IMR-90 (cell line): ENCODE data around the gene RAD51B. TPM values are rescaled to one million over a fixed set of nuclear protein-coding genes. Genes with fewer than 3 reads are reported as not detected.

Experiments
- ATAC-seq: fragments of 200-7000 bp; cut with Tn5 transposase; 2 replicates; pipeline ENCODE4 v1.9.1; 2020; ENCODE audit warnings: low read depth, mild to moderate bottlenecking, moderate library complexity
- BruUV-seq: library from RNA; stranded (reverse); fragments of 400-500 nt; replicated peaks from 2 replicates; lab custom pipeline; 2021; lab: Mats Ljungman, UMichigan
- CTCF ChIA-PET: fragments of 300-600 bp; formaldehyde crosslinking; extraction: SDS; loops from one replicate; lab custom pipeline; 2021; ENCODE audit warnings: antibody characterized with exemption; lab: Yijun Ruan, JAX
- POLR2A ChIA-PET: fragments of 300-600 bp; sonication (Branson Sonifier 250); formaldehyde crosslinking; loops from one replicate; lab custom pipeline; 2022; ENCODE audit warnings: antibody characterized with exemption; ENCODE audit not compliant: unreplicated experiment; lab: Charles Lee
- DNase-seq: peaks from one replicate; pipeline ENCODE4 v3.0.0; 2013
- H2AFZ ChIP-seq: replicated peaks from 2 replicates; pipeline ENCODE3; 2013; ENCODE audit warnings: low read length, mild to moderate bottlenecking; ENCODE audit not compliant: poor library complexity
- H2AK5ac ChIP-seq: 2 replicates; pipeline ENCODE4 v1.6.1; 2013; ENCODE audit warnings: low read depth, low read length, inconsistent platforms
- H2AK9ac ChIP-seq: replicated peaks from 2 replicates; pipeline ENCODE3; 2013; ENCODE audit warnings: mild to moderate bottlenecking, low read depth, low read length, moderate library complexity; ENCODE audit not compliant: poor library complexity
- H2BK120ac ChIP-seq: 2 replicates; pipeline ENCODE4 v1.6.1; 2013; ENCODE audit warnings: low read depth, low read length, inconsistent platforms
- H2BK15ac ChIP-seq: 3 replicates; pipeline ENCODE4 v1.6.1; 2013; ENCODE audit warnings: low read depth, low read length, inconsistent platforms
- H2BK20ac ChIP-seq: 2 replicates; pipeline ENCODE4 v1.6.1; 2013; ENCODE audit warnings: low read depth, mild to moderate bottlenecking, inconsistent platforms, low read length, moderate library complexity
- H2BK5ac ChIP-seq: 2 replicates; pipeline ENCODE4 v1.6.1; 2013; ENCODE audit warnings: mild to moderate bottlenecking, low read depth, low read length, inconsistent platforms; ENCODE audit not compliant: poor library complexity, severe bottlenecking
- H3K14ac ChIP-seq: replicated peaks from 2 replicates; pipeline ENCODE4 v1.6.1; 2013; ENCODE audit warnings: low read depth, low read length, inconsistent platforms
- H3K18ac ChIP-seq: 2 replicates; pipeline ENCODE4 v1.6.1; 2013; ENCODE audit warnings: low read depth, low read length, control low read depth
- H3K23ac ChIP-seq: 2 replicates; pipeline ENCODE4 v1.6.1; 2013; ENCODE audit warnings: low read depth, low read length, inconsistent platforms
- H3K27ac ChIP-seq: 2 replicates; pipeline ENCODE4 v1.5.1; 2013; ENCODE audit warnings: mild to moderate bottlenecking, control low read depth, low read length; ENCODE audit not compliant: insufficient read depth
- H3K27me3 ChIP-seq: 2 replicates; pipeline ENCODE4 v1.6.1; 2013; ENCODE audit warnings: low read length; ENCODE audit not compliant: control insufficient read depth, insufficient read depth
- H3K36me3 ChIP-seq: 2 replicates; pipeline ENCODE4 v1.6.1; 2013; ENCODE audit warnings: low read length, mixed read lengths; ENCODE audit not compliant: control insufficient read depth, insufficient read depth
- H3K4ac ChIP-seq: 2 replicates; pipeline ENCODE4 v1.6.1; 2013; ENCODE audit warnings: low read depth, low read length, inconsistent platforms
- H3K4me1 ChIP-seq: 2 replicates; pipeline ENCODE4 v1.6.1; 2013; ENCODE audit warnings: low read length, mixed read lengths; ENCODE audit not compliant: control insufficient read depth, insufficient read depth
- H3K4me2 ChIP-seq: 2 replicates; pipeline ENCODE4 v1.6.1; 2013; ENCODE audit warnings: low read depth, mild to moderate bottlenecking, control low read depth, low read length, moderate library complexity
- H3K4me3 ChIP-seq: 2 replicates; pipeline ENCODE4 v1.5.1; 2013; ENCODE audit warnings: low read depth, mild to moderate bottlenecking, control low read depth, low read length, moderate library complexity; ENCODE audit not compliant: insufficient read depth
- H3K56ac ChIP-seq: 2 replicates; pipeline ENCODE4 v1.6.1; 2013; ENCODE audit warnings: low read length, inconsistent platforms; ENCODE audit not compliant: insufficient read depth; ENCODE audit errors: extremely low read depth
- H3K79me1 ChIP-seq, 2 experiments: 2 replicates each; pipeline ENCODE4 v1.6.1; 2013; ENCODE audit warnings: low read length in 2 of 2, inconsistent platforms in 1 of 2, low read depth in 1 of 2
- H3K9ac ChIP-seq: 2 replicates; pipeline ENCODE4 v1.6.1; 2013; ENCODE audit warnings: low read depth, low read length, control low read depth
- H3K9me1 ChIP-seq: 2 replicates; pipeline ENCODE4 v1.6.1; 2013; ENCODE audit warnings: low read length, inconsistent platforms; ENCODE audit not compliant: insufficient read depth
- H3K9me3 ChIP-seq: 2 replicates; pipeline ENCODE4 v1.6.1; 2013; ENCODE audit warnings: low read length; ENCODE audit not compliant: control insufficient read depth, insufficient read depth
- H4K20me1 ChIP-seq: 2 replicates; pipeline ENCODE4 v1.6.1; 2013; ENCODE audit warnings: low read length, inconsistent platforms; ENCODE audit not compliant: insufficient read depth
- H4K5ac ChIP-seq: 2 replicates; pipeline ENCODE4 v1.6.1; 2013; ENCODE audit warnings: mild to moderate bottlenecking, low read depth, low read length, control low read depth
- H4K8ac ChIP-seq, 2 experiments: 2 replicates each; pipeline ENCODE4 v1.6.1; 2013; ENCODE audit warnings: low read depth in 2 of 2, low read length in 2 of 2, control low read depth in 1 of 2, inconsistent platforms in 1 of 2
- H4K91ac ChIP-seq: 2 replicates; pipeline ENCODE4 v1.6.1; 2013; ENCODE audit warnings: low read depth, low read length, inconsistent platforms; ENCODE audit not compliant: insufficient read depth
- BHLHE40 ChIP-seq: fragments of 150-350 bp; IDR thresholded peaks from 2 replicates; pipeline ENCODE4 v1.6.1; 2016; ENCODE audit warnings: mild to moderate bottlenecking, low read depth, low read length
- CEBPB ChIP-seq: IDR thresholded peaks from 2 replicates; pipeline ENCODE4 v1.6.1; 2012; ENCODE audit warnings: low read depth, low read length, improper control_type of control experiment
- CHD1 ChIP-seq: IDR thresholded peaks from 2 replicates; pipeline ENCODE4 v1.6.1; 2012; ENCODE audit warnings: low read depth, low read length, improper control_type of control experiment
- ELK1 ChIP-seq: fragments of 150-350 bp; IDR thresholded peaks from 2 replicates; pipeline ENCODE4 v1.6.1; 2016; ENCODE audit warnings: low read depth, mild to moderate bottlenecking, low read length, moderate library complexity, borderline replicate concordance
- FOS ChIP-seq: fragments of 150-350 bp; IDR thresholded peaks from 2 replicates; pipeline ENCODE4 v1.6.1; 2016; ENCODE audit warnings: low read depth, low read length
- MAFK ChIP-seq: IDR thresholded peaks from 2 replicates; pipeline ENCODE4 v1.6.1; 2012; ENCODE audit warnings: low read depth, low read length, improper control_type of control experiment
- MAZ ChIP-seq: IDR thresholded peaks from 2 replicates; pipeline ENCODE4 v1.6.1; 2012; ENCODE audit warnings: low read depth, mild to moderate bottlenecking, low read length, improper control_type of control experiment, moderate library complexity, borderline replicate concordance
- NFE2L2 ChIP-seq: fragments of 150-350 bp; IDR thresholded peaks from 2 replicates; pipeline ENCODE4 v1.6.1; 2016; ENCODE audit warnings: low read depth, mild to moderate bottlenecking, low read length
- POLR2A ChIP-seq: IDR thresholded peaks from 2 replicates; pipeline ENCODE4 v1.6.1; 2012; ENCODE audit warnings: mild to moderate bottlenecking, low read depth, low read length
- RAD21 ChIP-seq: IDR thresholded peaks from 2 replicates; pipeline ENCODE4 v1.6.1; 2012; ENCODE audit warnings: low read length, improper control_type of control experiment
- RFX5 ChIP-seq: IDR thresholded peaks from 2 replicates; pipeline ENCODE4 v1.8.0; 2012; ENCODE audit warnings: low read depth, mild to moderate bottlenecking, low read length, moderate library complexity
- SMC3 ChIP-seq: fragments of 150-350 bp; IDR thresholded peaks from 2 replicates; pipeline ENCODE4 v1.6.1; 2016; ENCODE audit warnings: low read depth, mild to moderate bottlenecking, antibody characterized with exemption, low read length, moderate library complexity
- WGBS, 2 experiments: methylation state at CpG; one replicate each; pipeline versions ENCODE4 v1.1.5 to v1.1.7; 2013; ENCODE audit warnings: missing lambda C conversion rate in 2 of 2; ENCODE audit not compliant: insufficient read length in 1 of 2; ENCODE audit errors: extremely low coverage in 2 of 2; 5-methylcytosine and 5-hydroxymethylcytosine counted together
- dilution Hi-C: fragments of 300-500 bp; cut with HindIII; formaldehyde crosslinking; loops from one replicate; pipeline ENCODE4 v1.14.3; 2018; ENCODE audit warnings: low sequenced_read_pairs; ENCODE audit not compliant: unreplicated experiment
- in situ Hi-C: fragments of 300-500 bp; cut with MboI; formaldehyde crosslinking; loops from 3 replicates; pipeline ENCODE4 v1.14.3; 2019; ENCODE audit warnings: low sequenced_read_pairs, inconsistent platforms, mixed read lengths
- intact Hi-C: fragments of 100-400 bp; cut with micrococcal nuclease; formaldehyde crosslinking; loops from 2 replicates; pipeline ENCODE4 v1.10.0; 2022
- polyA plus RNA-seq, 3 experiments: library from polyadenylated mRNA; depleted of rRNA; stranded (reverse); fragments of >200 nt; gene quantifications; 2 replicates each; pipeline ENCODE4 v1.2.3, GENCODE V29; 2012; ENCODE audit warnings: low replicate concordance in 1 of 3
- total RNA-seq: library from RNA; depleted of rRNA; stranded (reverse); fragments of >200 nt; gene quantifications from 2 replicates; pipeline ENCODE4 v1.2.3, GENCODE V29; 2012
- TF ChIP-seq, protein P1 (sequence below): fragments of 150-350 bp; IDR thresholded peaks from 2 replicates; pipeline ENCODE4 v1.6.1; 2017; ENCODE audit warnings: mild to moderate bottlenecking, antibody characterized with exemption, low read length, low read depth

The RAD51B gene
- total and polyA plus RNA-seq, 2 of the 4 experiments (the other 2 are of a cell fraction), result 5.1 to 18.8 TPM

DNA sequence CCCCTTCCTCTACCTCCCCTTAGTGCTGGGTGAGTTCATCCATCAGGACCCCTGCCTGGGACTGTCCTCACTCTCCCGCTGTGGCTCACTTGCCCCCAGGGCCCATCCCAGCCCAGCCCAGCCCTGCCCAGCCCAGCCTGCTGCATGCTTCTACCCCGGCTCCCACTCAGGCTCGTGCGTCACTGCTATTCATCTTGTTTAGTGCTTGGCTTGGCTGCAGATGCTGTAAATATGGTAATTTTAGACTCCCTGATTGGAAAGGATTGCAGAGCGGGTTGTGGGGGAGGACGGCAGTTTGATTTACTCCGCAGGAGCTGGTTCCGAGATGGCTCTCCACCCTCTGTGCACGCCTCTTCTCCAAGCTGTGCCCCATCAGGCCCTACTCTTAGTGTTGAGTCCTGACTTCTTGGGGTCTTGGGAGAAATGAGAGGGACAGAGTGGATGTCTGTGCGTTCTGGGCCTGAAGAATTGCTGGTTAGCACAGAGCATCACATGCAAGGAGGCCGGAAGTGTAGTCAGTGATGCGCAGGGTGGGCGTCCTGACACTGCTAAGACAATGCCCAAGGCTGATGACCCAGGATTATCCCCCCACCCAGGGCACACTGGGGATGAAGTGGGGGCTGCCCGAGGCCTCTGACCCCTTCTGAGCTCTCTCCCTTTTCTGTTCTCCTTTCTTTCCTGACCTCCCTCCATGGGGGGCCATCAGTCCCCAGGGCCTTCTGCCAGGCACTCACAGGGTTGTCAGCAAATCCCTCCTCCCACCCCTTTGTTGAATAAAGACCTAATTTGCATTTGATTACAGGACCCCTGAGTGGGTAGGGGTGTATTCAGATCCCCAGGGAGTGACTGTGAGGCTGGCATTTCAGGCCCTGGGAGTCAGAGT is 728.9 kb downstream of the RAD51B start (continued):
- TF ChIP-seq RAD21 (peak; percentile 31), POLR2A (0 out of 2 replicates have a peak, but pooled peaks have one; percentile 30), NFE2L2 (no peak), BHLHE40 (peak; percentile 77)

DNA sequence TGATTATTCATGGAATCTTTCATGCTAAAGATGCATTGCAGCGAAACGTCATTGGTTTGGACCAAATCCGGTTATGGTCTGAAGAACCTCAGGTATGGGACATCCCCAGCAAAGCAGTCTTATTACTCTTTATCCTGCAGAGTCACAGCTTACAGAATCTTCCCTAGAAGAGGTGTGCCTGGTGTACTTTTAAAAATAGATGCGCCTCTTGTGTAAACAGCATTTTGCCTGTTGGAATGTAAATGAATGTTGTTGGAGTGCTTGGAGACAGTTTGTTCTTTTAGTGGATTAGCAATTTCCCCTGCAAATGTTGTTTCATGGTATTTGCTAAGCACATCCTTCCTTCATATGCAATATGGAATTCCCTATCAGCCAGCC is 730.7 kb downstream of the RAD51B start:
- Histone ChIP-seq H3K27me3 (no peaks in the 10 kb centered on the region), H4K8ac (peak overlapping the region in 1 of 2 experiments; percentile 74; a peak in 2 of 4 replicates), H2AK5ac (peak overlapping the region; percentile 93), H4K91ac (peak overlapping the region; percentile 43; the same call in 1 of the 2 replicates), H2BK15ac (peak overlapping the region; percentile 72; the same call in 2 of the 3 replicates), H4K20me1 (no peaks in the 10 kb centered on the region), H3K9me3 (no peaks in the 10 kb centered on the region), H3K9me1 (peaks cover 34% of the 10 kb centered on the region), H3K4me2 (peak overlapping the region; percentile 6; the same call in 1 of the 2 replicates), H3K23ac (peak overlapping the region; percentile 2; the same call in 1 of the 2 replicates), H2BK120ac (peak overlapping the region; percentile 84), H2BK20ac (peak overlapping the region; percentile 47), H3K79me1 (peaks cover 0 to 25% of the 10 kb centered on the region in 2 experiments; a peak in 2 of 4 replicates), H3K36me3 (no peaks in the 10 kb centered on the region), H3K56ac (no peak overlapping the region), H2AK9ac (no peak overlapping the region), H3K14ac (peak overlapping the region; percentile 77), H3K9ac (no peak overlapping the region), H3K4me3 (no peak overlapping the region), H2BK5ac (peak overlapping the region; percentile 62), H3K4me1 (peaks cover 37% of the 10 kb centered on the region), H4K5ac (no peak overlapping the region; the same call in 1 of the 2 replicates), H3K4ac (peak overlapping the region; percentile 75), H3K27ac (no peak overlapping the region), H3K18ac (peak overlapping the region; percentile 32; the same call in 1 of the 2 replicates), H2AFZ (no peak overlapping the region)
- no CpG with 5 or more reads among the region's 4 CpGs for whole genome bisulfite sequencing, 2 experiments
- dilution Hi-C loops (no loop called here), intact Hi-C loops (no loop called here), in situ Hi-C loops (no loop called here)
- TF ChIP-seq MAZ (no peak), CHD1 (no peak), FOS (no peak), SMC3 (no peak), ELK1 (no peak), RFX5 (no peak), CEBPB (no peak), BHLHE40 (no peak), RAD21 (no peak), MAFK (no peak), POLR2A (no peak)
- TF ChIP-seq, protein P1, sequence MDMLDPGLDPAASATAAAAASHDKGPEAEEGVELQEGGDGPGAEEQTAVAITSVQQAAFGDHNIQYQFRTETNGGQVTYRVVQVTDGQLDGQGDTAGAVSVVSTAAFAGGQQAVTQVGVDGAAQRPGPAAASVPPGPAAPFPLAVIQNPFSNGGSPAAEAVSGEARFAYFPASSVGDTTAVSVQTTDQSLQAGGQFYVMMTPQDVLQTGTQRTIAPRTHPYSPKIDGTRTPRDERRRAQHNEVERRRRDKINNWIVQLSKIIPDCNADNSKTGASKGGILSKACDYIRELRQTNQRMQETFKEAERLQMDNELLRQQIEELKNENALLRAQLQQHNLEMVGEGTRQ, result no peak
- no TSS peak for BruUV-seq
- no peak for ATAC-seq
- POLR2A ChIA-PET, result no interaction called here
- CTCF ChIA-PET, result no interaction called here
- no peak for DNase-seq
